ENCODE results near the gene NBAS. TPM values are rescaled to one million over a fixed set of nuclear protein-coding genes. Genes with fewer than 3 reads are reported as not detected.

NBAS gene
- 94.2 and 105 TPM in 2 replicates for total RNA-seq (ENCODE audit: low replicate concordance)

DNA sequence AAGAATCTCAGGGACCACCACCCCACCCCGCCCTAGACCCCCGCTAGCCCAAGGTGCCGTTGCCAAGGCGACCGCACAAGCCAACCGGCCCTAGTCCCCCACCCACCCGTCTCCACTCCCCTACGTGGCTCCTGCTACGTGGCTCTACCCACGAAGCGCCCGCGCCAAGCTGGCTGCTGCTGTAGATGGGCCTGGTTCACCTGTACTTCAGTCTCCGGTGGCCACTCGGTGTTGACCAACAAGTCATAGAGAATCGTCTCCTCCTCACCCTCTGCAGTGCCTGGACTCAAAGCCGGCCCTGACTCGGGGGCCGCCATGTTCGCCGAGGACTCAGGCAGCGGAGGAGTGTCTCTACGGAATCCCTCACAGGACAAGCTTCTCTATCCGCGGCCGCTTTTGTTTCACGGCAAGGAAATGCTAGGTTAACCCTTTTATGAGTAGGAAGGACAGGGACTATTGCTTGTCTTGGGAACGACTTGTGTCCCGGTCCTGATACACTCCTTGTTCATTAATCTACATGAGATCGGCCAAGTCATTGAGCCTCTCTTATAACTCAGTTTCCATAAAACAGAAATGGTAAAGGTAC lies at the start of gene NBAS:
NBAS (minus strand) TSS at position 347 of the 586 bp plus-strand sequence; CDS start at position 317, 30 bp downstream.

GRCh38 chr2:15591692-15592463 lies 30.7 kb upstream of the NBAS start, which contains the start of gene DDX1:
Gene DDX1 (plus strand): TSS chr2:15591868. CDS start chr2:15591934, 66 bp downstream.

Other genes with a start within 250 kb of the NBAS start
- gene DDX1, start 30.5 kb upstream of the NBAS start, total RNA-seq (ENCODE audit: low replicate concordance), result 47.6 and 84.3 TPM in 2 replicates